ENCODE results near the gene TRABD.

DNA sequence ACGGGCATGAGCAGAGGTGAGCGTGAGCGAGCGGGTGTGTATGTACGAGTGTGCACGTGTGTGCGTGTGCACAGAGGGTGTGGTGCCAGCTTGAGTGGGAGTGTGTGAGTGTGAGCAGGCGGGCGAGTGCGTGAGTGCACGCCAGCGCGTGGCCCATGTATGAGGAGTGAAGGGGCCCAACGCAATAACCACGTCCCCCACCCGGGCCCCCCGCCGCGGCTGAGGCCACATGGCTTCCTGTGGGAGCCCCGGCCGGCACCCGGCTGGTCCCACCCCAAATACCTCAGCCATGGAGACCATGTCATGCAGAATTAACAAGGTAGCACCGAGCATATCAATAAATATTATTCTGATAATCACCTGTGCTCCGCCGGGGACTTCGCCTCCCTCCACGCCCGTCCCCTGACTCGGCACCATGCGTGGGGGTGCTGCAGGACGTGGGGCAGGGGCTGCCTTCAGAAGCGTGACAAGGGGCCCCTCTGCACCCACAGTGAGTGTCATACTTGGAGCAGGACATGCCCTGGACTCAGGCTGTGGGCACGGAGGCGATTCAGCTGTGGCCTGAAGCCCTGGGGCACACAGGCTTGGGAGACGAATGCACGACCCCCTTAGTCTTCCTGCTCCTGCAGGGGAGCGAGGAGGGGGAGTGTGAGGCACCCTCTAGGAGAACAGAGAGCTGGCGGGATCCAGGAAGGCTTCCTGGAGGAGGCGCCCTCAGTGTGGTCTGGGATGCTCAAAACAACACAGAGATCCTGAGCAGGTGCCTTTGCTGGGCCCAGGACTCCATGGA, 5.6 kb upstream of the TRABD start:
- TF ChIP-seq EZH2phosphoT487 (IDR thresholded peaks at IDR 0.05; ENCODE audit: low read length) (no peak), EZH2 (optimal IDR thresholded peaks at IDR 0.05; ENCODE audit: low read depth, low read length) (no peak)
- TF ChIP-seq, protein P1, sequence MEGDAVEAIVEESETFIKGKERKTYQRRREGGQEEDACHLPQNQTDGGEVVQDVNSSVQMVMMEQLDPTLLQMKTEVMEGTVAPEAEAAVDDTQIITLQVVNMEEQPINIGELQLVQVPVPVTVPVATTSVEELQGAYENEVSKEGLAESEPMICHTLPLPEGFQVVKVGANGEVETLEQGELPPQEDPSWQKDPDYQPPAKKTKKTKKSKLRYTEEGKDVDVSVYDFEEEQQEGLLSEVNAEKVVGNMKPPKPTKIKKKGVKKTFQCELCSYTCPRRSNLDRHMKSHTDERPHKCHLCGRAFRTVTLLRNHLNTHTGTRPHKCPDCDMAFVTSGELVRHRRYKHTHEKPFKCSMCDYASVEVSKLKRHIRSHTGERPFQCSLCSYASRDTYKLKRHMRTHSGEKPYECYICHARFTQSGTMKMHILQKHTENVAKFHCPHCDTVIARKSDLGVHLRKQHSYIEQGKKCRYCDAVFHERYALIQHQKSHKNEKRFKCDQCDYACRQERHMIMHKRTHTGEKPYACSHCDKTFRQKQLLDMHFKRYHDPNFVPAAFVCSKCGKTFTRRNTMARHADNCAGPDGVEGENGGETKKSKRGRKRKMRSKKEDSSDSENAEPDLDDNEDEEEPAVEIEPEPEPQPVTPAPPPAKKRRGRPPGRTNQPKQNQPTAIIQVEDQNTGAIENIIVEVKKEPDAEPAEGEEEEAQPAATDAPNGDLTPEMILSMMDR (IDR thresholded peaks at IDR 0.05; ENCODE audit: low read length) = no peak
